GM23248 (cell line): ENCODE data around the gene SMIM8. TPM values are rescaled to one million over a fixed set of nuclear protein-coding genes. Genes with fewer than 3 reads are reported as not detected.

Experiments
- DNase-seq: peaks from one replicate; pipeline ENCODE4 v3.0.0-alpha.2; 2015
- H2AFZ ChIP-seq: fragments of 200-600 bp; sonication (generic); 2 replicates; pipeline ENCODE4 v1.6.1; 2016; ENCODE audit warnings: antibody characterized with exemption
- H3F3A ChIP-seq: fragments of 200-600 bp; sonication (generic); 2 replicates; pipeline ENCODE4 v1.6.1; 2016; ENCODE audit warnings: mild to moderate bottlenecking, antibody characterized with exemption, mixed run types; ENCODE audit not compliant: insufficient read depth
- H3K27ac ChIP-seq: fragments of 200-600 bp; sonication (generic); 2 replicates; pipeline ENCODE4 v1.5.1; 2016; ENCODE audit warnings: mild to moderate bottlenecking
- H3K27me3 ChIP-seq: fragments of 200-600 bp; sonication (generic); replicated peaks from 2 replicates; pipeline ENCODE4 v1.6.1; 2016; ENCODE audit warnings: mild to moderate bottlenecking; ENCODE audit not compliant: insufficient read depth
- H3K36me3 ChIP-seq: fragments of 200-600 bp; sonication (generic); 2 replicates; pipeline ENCODE4 v1.6.1; 2016; ENCODE audit warnings: low read depth, mild to moderate bottlenecking
- H3K4me1 ChIP-seq: fragments of 200-600 bp; sonication (generic); 2 replicates; pipeline ENCODE4 v1.6.1; 2016; ENCODE audit warnings: mild to moderate bottlenecking; ENCODE audit not compliant: insufficient read depth
- H3K4me2 ChIP-seq: fragments of 200-600 bp; sonication (generic); one replicate; pipeline ENCODE4 v1.6.1; 2016; ENCODE audit warnings: mild to moderate bottlenecking; ENCODE audit not compliant: unreplicated experiment
- H3K4me3 ChIP-seq: fragments of 200-600 bp; sonication (generic); 2 replicates; pipeline ENCODE4 v1.5.1; 2016; ENCODE audit warnings: mild to moderate bottlenecking
- H3K79me2 ChIP-seq: fragments of 200-600 bp; sonication (generic); 2 replicates; pipeline ENCODE4 v1.6.1; 2016; ENCODE audit warnings: mild to moderate bottlenecking; ENCODE audit not compliant: insufficient read depth
- H3K9ac ChIP-seq: fragments of 200-600 bp; sonication (generic); 2 replicates; pipeline ENCODE4 v1.6.1; 2016; ENCODE audit warnings: mild to moderate bottlenecking
- H3K9me2 ChIP-seq: fragments of 200-600 bp; sonication (generic); 2 replicates; pipeline ENCODE4 v1.6.1; 2016; ENCODE audit warnings: mixed run types, mild to moderate bottlenecking, moderate library complexity; ENCODE audit not compliant: insufficient read depth
- H3K9me3 ChIP-seq: fragments of 200-600 bp; sonication (generic); one replicate; pipeline ENCODE4 v1.6.1; 2017; ENCODE audit warnings: low read depth
- H4K20me1 ChIP-seq: fragments of 200-600 bp; sonication (generic); 2 replicates; pipeline ENCODE4 v1.6.0; 2016; ENCODE audit not compliant: insufficient read depth
- EZH2 ChIP-seq: fragments of 200-600 bp; sonication (generic); IDR thresholded peaks from 2 replicates; pipeline ENCODE4 v1.6.1; 2018; ENCODE audit warnings: antibody characterized with exemption, mild to moderate bottlenecking; ENCODE audit not compliant: insufficient read depth, poor library complexity, severe bottlenecking
- EZH2phosphoT487 ChIP-seq: fragments of 200-600 bp; sonication (generic); IDR thresholded peaks from 2 replicates; pipeline ENCODE4 v1.6.1; 2018; ENCODE audit warnings: antibody characterized with exemption, moderate library complexity, mild to moderate bottlenecking, low read depth; ENCODE audit not compliant: insufficient read depth
- WGBS, 2 experiments: methylation state at CpG; one replicate each; pipeline ENCODE4 v1.1.6; 2015 to 2017; ENCODE audit warnings: low lambda C conversion rate in 2 of 2, low coverage in 1 of 2; ENCODE audit errors: missing lambda C conversion rate in 2 of 2; 5-methylcytosine and 5-hydroxymethylcytosine counted together
- in situ Hi-C: fragments of 300-500 bp; cut with MboI; formaldehyde crosslinking; loops from 2 replicates; pipeline ENCODE4 v1.15.0; 2020
- polyA plus RNA-seq: library from polyadenylated mRNA; unstranded; fragments of >200 nt; fragmentation: Nextera tagmentation; extraction: Ambion mirVana; gene quantifications from 2 replicates; pipeline ENCODE4 v1.2.1, GENCODE V29; 2016
- total RNA-seq: library from RNA; depleted of rRNA; stranded (reverse); fragments of >200 nt; shearing (Covaris generic); gene quantifications from 2 replicates; pipeline ENCODE4 v1.2.3, GENCODE V29; 2014

The SMIM8 gene
- total and polyA plus RNA-seq, 2 experiments from 2014 or later: 2.4 to 8.7 TPM

DNA sequence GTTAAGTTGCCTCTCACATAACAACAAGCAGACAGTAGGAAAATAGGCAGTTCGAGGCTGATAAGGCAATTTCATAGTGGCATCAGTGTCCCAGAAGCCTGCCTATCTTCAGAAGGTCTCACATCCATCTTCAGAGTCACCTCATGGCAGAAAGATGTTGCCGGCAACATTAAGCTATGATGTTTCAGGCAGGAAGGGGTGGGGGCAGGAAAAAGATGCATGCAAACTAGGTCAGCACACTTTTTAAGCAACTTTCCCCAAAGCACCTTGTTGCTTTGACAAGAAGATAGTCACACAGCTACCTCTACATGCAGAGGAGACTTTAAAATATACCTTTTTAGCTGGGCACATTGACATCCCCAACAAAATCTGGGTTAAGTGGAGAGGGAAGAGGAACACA, 43.2 kb upstream of the SMIM8 start:
- H4K20me1 ChIP-seq: no peaks in the 10 kb centered on the region
- H3K9me3 ChIP-seq: no peaks in the 10 kb centered on the region
- no peak overlapping the region for H3K4me3 ChIP-seq
- H3F3A ChIP-seq: peaks cover 6% of the 10 kb centered on the region
- in situ Hi-C loops: no loop called here
- H3K36me3 ChIP-seq: no peaks in the 10 kb centered on the region
- H3K79me2 ChIP-seq: no peaks in the 10 kb centered on the region
- no peaks in the 10 kb centered on the region for H3K9me2 ChIP-seq
- no peak overlapping the region for H2AFZ ChIP-seq
- no peak overlapping the region for H3K27ac ChIP-seq
- no peak overlapping the region for H3K4me2 ChIP-seq
- peaks cover 13% of the 10 kb centered on the region; the same call in 1 of the 2 replicates for H3K4me1 ChIP-seq
- WGBS, 2 experiments: 59 to 68% methylated on average over 2 of the region's 2 CpGs
- no peak overlapping the region for H3K9ac ChIP-seq
- H3K27me3 ChIP-seq: no peaks in the 10 kb centered on the region
- TF ChIP-seq EZH2phosphoT487 (no peak), EZH2 (no peak)
- no peak for DNase-seq

DNA sequence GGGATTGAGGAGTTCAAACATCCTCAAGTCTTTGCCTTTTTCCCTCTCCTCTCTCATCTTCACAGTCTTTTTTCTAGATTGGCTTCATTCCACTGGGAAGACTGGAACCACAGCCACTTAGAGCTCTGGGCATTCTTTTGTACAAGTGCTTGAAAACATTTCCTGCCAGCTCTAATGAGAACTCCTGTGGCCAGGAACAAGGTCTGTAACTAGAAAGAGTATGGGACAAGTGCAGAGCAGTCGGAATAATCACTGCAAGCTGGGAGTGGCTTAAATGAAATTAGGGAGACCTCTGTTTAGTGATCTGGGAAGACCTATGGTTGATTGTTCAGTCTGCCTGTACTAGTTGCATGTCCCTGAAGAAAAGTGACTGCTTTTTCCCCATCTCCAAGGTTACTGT, 41.0 kb upstream of the SMIM8 start:
- Histone ChIP-seq H3K27me3 (no peaks in the 10 kb centered on the region), H3K4me2 (no peak overlapping the region), H4K20me1 (no peaks in the 10 kb centered on the region), H3K27ac (no peak overlapping the region), H3K9ac (no peak overlapping the region), H3K4me1 (no peaks in the 10 kb centered on the region), H3K9me3 (no peaks in the 10 kb centered on the region), H3K36me3 (no peaks in the 10 kb centered on the region), H3K4me3 (no peak overlapping the region), H3K9me2 (no peaks in the 10 kb centered on the region), H3F3A (no peaks in the 10 kb centered on the region), H2AFZ (no peak overlapping the region), H3K79me2 (no peaks in the 10 kb centered on the region)
- no peak for DNase-seq
- 74 to 90% methylated on average over 1 of the region's 1 CpG for WGBS, 2 experiments
- in situ Hi-C loops: no loop called here
- TF ChIP-seq EZH2: no peak
- no peak for TF ChIP-seq EZH2phosphoT487

DNA sequence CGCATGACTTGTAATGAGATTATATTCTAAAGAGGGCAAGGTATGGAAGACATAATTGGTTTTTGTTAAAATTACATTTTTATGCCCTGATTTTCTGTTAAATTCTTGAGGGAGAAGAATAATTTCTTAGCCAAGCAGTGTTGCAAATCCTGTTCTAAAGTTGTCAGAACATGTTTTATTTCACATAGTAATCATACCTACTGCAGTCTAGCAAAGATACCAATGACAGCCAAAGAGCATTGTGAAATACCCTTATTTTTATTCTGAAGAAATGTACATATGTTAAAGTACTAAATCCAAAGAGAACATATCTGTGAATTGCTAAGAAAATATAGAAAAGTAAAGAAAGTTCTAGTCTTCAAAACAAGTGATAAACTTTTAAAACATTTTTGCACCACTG, 39.6 kb upstream of the SMIM8 start:
- TF ChIP-seq EZH2 (no peak), EZH2phosphoT487 (no peak)
- H3K27ac ChIP-seq: no peak overlapping the region
- in situ Hi-C loops: no loop called here
- no peaks in the 10 kb centered on the region for H3K79me2 ChIP-seq
- H3K9me2 ChIP-seq: no peaks in the 10 kb centered on the region
- whole genome bisulfite sequencing, 2 experiments: 86 to 98% methylated on average over 1 of the region's 1 CpG
- no peaks in the 10 kb centered on the region for H3K27me3 ChIP-seq
- no peaks in the 10 kb centered on the region for H3F3A ChIP-seq
- H3K36me3 ChIP-seq: no peaks in the 10 kb centered on the region
- no peak for DNase-seq
- H3K9me3 ChIP-seq: no peaks in the 10 kb centered on the region
- H3K4me3 ChIP-seq: no peak overlapping the region
- no peaks in the 10 kb centered on the region for H4K20me1 ChIP-seq
- no peak overlapping the region for H3K9ac ChIP-seq
- no peak overlapping the region for H2AFZ ChIP-seq
- H3K4me2 ChIP-seq: no peak overlapping the region
- no peaks in the 10 kb centered on the region for H3K4me1 ChIP-seq

DNA sequence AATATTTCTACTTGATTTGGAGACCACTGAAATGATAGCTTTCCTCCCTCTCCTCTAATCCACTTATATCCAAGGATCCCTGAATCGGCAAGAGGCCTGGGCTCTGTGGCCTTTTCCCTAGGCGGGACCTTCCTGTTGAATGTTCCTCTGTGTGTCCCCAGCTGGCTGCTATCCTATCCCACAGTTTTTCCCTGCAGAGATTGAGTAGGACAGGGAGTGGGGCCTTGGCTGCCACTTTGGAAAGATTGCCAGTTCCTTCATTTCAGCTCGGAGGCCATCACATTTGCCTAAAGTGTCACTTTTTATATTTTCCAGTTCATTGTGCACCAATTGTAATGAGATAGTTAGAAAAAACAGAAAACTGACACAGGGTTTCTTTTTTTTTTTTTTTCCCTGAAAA, 38.9 kb upstream of the SMIM8 start:
- no peak overlapping the region for H3K27ac ChIP-seq
- no peaks in the 10 kb centered on the region; the same call in 1 of the 2 replicates for H3K27me3 ChIP-seq
- H3K4me1 ChIP-seq: no peaks in the 10 kb centered on the region
- H3F3A ChIP-seq: no peaks in the 10 kb centered on the region
- H4K20me1 ChIP-seq: no peaks in the 10 kb centered on the region
- no peaks in the 10 kb centered on the region for H3K9me2 ChIP-seq
- H3K4me3 ChIP-seq: no peak overlapping the region
- H2AFZ ChIP-seq: no peak overlapping the region
- H3K9ac ChIP-seq: no peak overlapping the region
- H3K79me2 ChIP-seq: no peaks in the 10 kb centered on the region
- no peaks in the 10 kb centered on the region for H3K36me3 ChIP-seq
- no peak for DNase-seq
- WGBS, 2 experiments: 76 to 79% methylated on average over 3 of the region's 3 CpGs
- H3K9me3 ChIP-seq: no peaks in the 10 kb centered on the region
- in situ Hi-C loops: no loop called here
- H3K4me2 ChIP-seq: no peak overlapping the region
- TF ChIP-seq EZH2phosphoT487 (no peak), EZH2 (no peak)

DNA sequence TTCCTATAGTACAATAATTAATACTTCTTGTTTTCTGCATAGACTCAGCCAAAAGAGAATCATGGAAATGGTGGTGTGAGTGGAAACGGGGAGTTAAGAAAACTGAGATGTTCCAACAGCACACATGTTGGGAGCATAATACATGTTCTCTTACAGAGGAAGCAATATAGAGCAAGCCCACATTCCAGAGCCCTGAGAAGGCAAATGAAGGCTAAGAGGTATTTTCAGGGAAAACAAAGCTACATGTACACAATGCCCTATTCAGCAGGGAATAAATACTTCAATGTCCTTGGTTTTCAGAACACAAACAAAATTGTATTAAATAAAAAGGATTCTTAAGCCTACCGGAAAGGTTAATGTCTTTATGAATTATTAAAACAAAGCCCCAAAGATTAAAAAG, 35.1 kb upstream of the SMIM8 start:
- H3K36me3 ChIP-seq: no peaks in the 10 kb centered on the region
- no peaks in the 10 kb centered on the region for H3K9me3 ChIP-seq
- no peak overlapping the region for H3K4me2 ChIP-seq
- in situ Hi-C loops: no loop called here
- H3F3A ChIP-seq: no peaks in the 10 kb centered on the region
- no peak overlapping the region for H3K9ac ChIP-seq
- H3K27ac ChIP-seq: no peak overlapping the region
- WGBS, 2 experiments: 61 to 63% methylated on average over 2 of the region's 2 CpGs
- DNase-seq: peak; percentile 30
- TF ChIP-seq EZH2phosphoT487 (no peak), EZH2 (no peak)
- no peaks in the 10 kb centered on the region for H4K20me1 ChIP-seq
- H3K9me2 ChIP-seq: no peaks in the 10 kb centered on the region
- H3K79me2 ChIP-seq: no peaks in the 10 kb centered on the region
- no peak overlapping the region for H2AFZ ChIP-seq
- H3K4me1 ChIP-seq: no peaks in the 10 kb centered on the region
- H3K4me3 ChIP-seq: no peak overlapping the region
- peaks cover 12% of the 10 kb centered on the region; the same call in 1 of the 2 replicates for H3K27me3 ChIP-seq
